HG03159 (cell line): ENCODE measurements around the gene HPN.

Experiments
- ATAC-seq: cut with Tn5 transposase; IDR thresholded peaks from one replicate; pipeline ENCODE4 v1.9.1; 2021; ENCODE audit warnings: mild to moderate bottlenecking, moderate library complexity; ENCODE audit not compliant: unreplicated experiment

HPN gene

GRCh38 chr19:35080613-35081170 is 39.2 kb downstream of the HPN start:
- ATAC-seq: no peak

GRCh38 chr19:35081201-35081600 is 39.7 kb downstream of the HPN start:
- no peak for ATAC-seq

GRCh38 chr19:35083691-35084508 is 42.4 kb downstream of the HPN start:
- no peak for ATAC-seq

GRCh38 chr19:35084509-35084762 is 42.9 kb downstream of the HPN start:
- ATAC-seq: no peak

GRCh38 chr19:35085947-35086346 is 44.4 kb downstream of the HPN start:
- ATAC-seq: peak; percentile 48

- no peak for ATAC-seq
Observed at GRCh38 chr19:35086455-35086854, 44.9 kb downstream of the HPN start.

GRCh38 chr19:35087393-35087792 is 45.9 kb downstream of the HPN start:
- ATAC-seq: no peak

- no peak for ATAC-seq
Observed at GRCh38 chr19:35088131-35088913, 46.8 kb downstream of the HPN start.

- no peak for ATAC-seq
Observed at GRCh38 chr19:35089554-35089953, 48.0 kb downstream of the HPN start.

- ATAC-seq: no peak
Observed at GRCh38 chr19:35090160-35090505, 48.6 kb downstream of the HPN start.

GRCh38 chr19:35090506-35091214 is 49.1 kb downstream of the HPN start:
- no peak for ATAC-seq

GRCh38 chr19:35093430-35093829 is 51.9 kb downstream of the HPN start:
- ATAC-seq: no peak

GRCh38 chr19:35093941-35094647 is 52.6 kb downstream of the HPN start:
- ATAC-seq: no peak

- ATAC-seq: no peak
Observed at GRCh38 chr19:35094656-35095055, 53.1 kb downstream of the HPN start.

- ATAC-seq: no peak
Observed at GRCh38 chr19:35095667-35096368, 54.3 kb downstream of the HPN start.

GRCh38 chr19:35098413-35099049 is 57.0 kb downstream of the HPN start:
- no peak for ATAC-seq

GRCh38 chr19:35099155-35099896 is 57.8 kb downstream of the HPN start:
- ATAC-seq: no peak

GRCh38 chr19:35099897-35100275 is 58.4 kb downstream of the HPN start:
- no peak for ATAC-seq
